Astrocyte (in vitro differentiated cells and primary cell): Measurements from ENCODE around the gene CDH13. TPM values are rescaled to one million over a fixed set of nuclear protein-coding genes. Genes with fewer than 3 reads are reported as not detected.

ENCODE experiments used
- DNase-seq: peaks from one replicate; pipeline ENCODE4 v3.0.0-alpha.2; 2010; ENCODE audit warnings: low read depth
- FAIRE-seq: peaks from 2 replicates; lab custom pipeline; 2011; peaks lifted over from hg19 to GRCh38; lab: Jason Lieb, UNC
- H2AFZ ChIP-seq: 2 replicates; pipeline ENCODE4 v1.6.0; 2012; ENCODE audit warnings: low read depth, low read length, inconsistent platforms
- H3K27ac ChIP-seq: 2 replicates; pipeline ENCODE4 v1.5.1; 2011; ENCODE audit warnings: low read depth, low read length, inconsistent platforms
- H3K27me3 ChIP-seq: 2 replicates; pipeline ENCODE4 v1.6.0; 2011; ENCODE audit warnings: low read length, inconsistent platforms; ENCODE audit not compliant: insufficient read depth
- H3K36me3 ChIP-seq: 2 replicates; pipeline ENCODE4 v1.5.1; 2011; ENCODE audit warnings: low read length, inconsistent platforms; ENCODE audit not compliant: insufficient read depth
- H3K4me1 ChIP-seq: 2 replicates; pipeline ENCODE4 v1.5.1; 2011; ENCODE audit warnings: low read length, inconsistent platforms; ENCODE audit not compliant: insufficient read depth
- H3K4me2 ChIP-seq: 2 replicates; pipeline ENCODE4 v1.6.0; 2012; ENCODE audit warnings: low read length, inconsistent platforms
- H3K4me3 ChIP-seq: 2 replicates; pipeline ENCODE4 v1.5.1; 2011; ENCODE audit warnings: low read depth, mild to moderate bottlenecking, low read length, inconsistent platforms; ENCODE audit not compliant: insufficient read depth
- H3K79me2 ChIP-seq: 2 replicates; pipeline ENCODE4 v1.6.0; 2012; ENCODE audit warnings: mild to moderate bottlenecking, low read length, inconsistent platforms; ENCODE audit not compliant: insufficient read depth
- H3K9ac ChIP-seq: 2 replicates; pipeline ENCODE4 v1.6.0; 2012; ENCODE audit warnings: mild to moderate bottlenecking, low read length, inconsistent platforms
- H3K9me3 ChIP-seq: 2 replicates; pipeline ENCODE4 v1.5.1; 2012; ENCODE audit warnings: low read depth, mild to moderate bottlenecking, low read length, inconsistent platforms; ENCODE audit not compliant: insufficient read depth
- H4K20me1 ChIP-seq: 2 replicates; pipeline ENCODE4 v1.6.0; 2012; ENCODE audit warnings: low read length, inconsistent platforms; ENCODE audit not compliant: insufficient read depth
- H3K27ac Mint-ChIP-seq: one replicate; pipeline ENCODE4 v1.8.0; 2021; ENCODE audit warnings: mild to moderate bottlenecking, mixed read lengths; ENCODE audit not compliant: unreplicated experiment
- H3K27me3 Mint-ChIP-seq: one replicate; pipeline ENCODE4 v1.8.0; 2021; ENCODE audit warnings: low read depth, mixed read lengths; ENCODE audit not compliant: unreplicated experiment
- H3K36me3 Mint-ChIP-seq: one replicate; pipeline ENCODE4 v1.8.0; 2021; ENCODE audit warnings: low read depth, mixed read lengths; ENCODE audit not compliant: unreplicated experiment
- H3K4me1 Mint-ChIP-seq: one replicate; pipeline ENCODE4 v1.8.0; 2021; ENCODE audit warnings: low read depth, mixed read lengths; ENCODE audit not compliant: unreplicated experiment
- H3K4me3 Mint-ChIP-seq: one replicate; pipeline ENCODE4 v1.8.0; 2021; ENCODE audit warnings: mild to moderate bottlenecking, moderate library complexity, mixed read lengths; ENCODE audit not compliant: unreplicated experiment
- H3K9me3 Mint-ChIP-seq: one replicate; pipeline ENCODE4 v1.8.0; 2021; ENCODE audit warnings: mild to moderate bottlenecking, mixed read lengths; ENCODE audit not compliant: unreplicated experiment
- CTCF ChIP-seq: IDR thresholded peaks from 2 replicates; pipeline ENCODE4 v1.5.1; 2011; ENCODE audit warnings: low read depth, mild to moderate bottlenecking, inconsistent platforms, low read length, moderate library complexity; ENCODE audit not compliant: insufficient read depth
- EZH2 ChIP-seq: IDR thresholded peaks from 2 replicates; pipeline ENCODE4 v1.6.1; 2012; ENCODE audit warnings: mild to moderate bottlenecking, low read length, inconsistent platforms; ENCODE audit not compliant: insufficient read depth
- total RNA-seq: library from RNA; stranded (reverse); gene quantifications from 2 replicates; pipeline ENCODE4 v1.2.1, GENCODE V29; 2021

CDH13 gene
- total RNA-seq, 1 donor from 2014 or later: 41.7 TPM

- Histone ChIP-seq H3K27me3 (no peaks in the 10 kb centered on the region), H2AFZ (no peak overlapping the region), H3K9me3 (no peaks in the 10 kb centered on the region), H3K4me2 (no peak overlapping the region), H3K4me3 (no peak overlapping the region), H3K9ac (no peak overlapping the region), H3K79me2 (peaks cover 16% of the 10 kb centered on the region), H3K27ac (no peak overlapping the region), H3K4me1 (peaks cover 13% of the 10 kb centered on the region), H4K20me1 (peaks cover 7% of the 10 kb centered on the region), H3K36me3 (no peaks in the 10 kb centered on the region)
- DNase-seq (no peak), FAIRE-seq (no peak)
- H3K9me3 Mint-ChIP-seq: peaks cover 4% of the 10 kb centered on the region
- H3K27me3 Mint-ChIP-seq: peaks cover 2% of the 10 kb centered on the region
- peaks cover 4% of the 10 kb centered on the region for H3K4me1 Mint-ChIP-seq
- no peak overlapping the region for H3K4me3 Mint-ChIP-seq
- no peak overlapping the region for H3K27ac Mint-ChIP-seq
- TF ChIP-seq EZH2 (no peak), CTCF (no peak)
- H3K36me3 Mint-ChIP-seq: peaks cover 3% of the 10 kb centered on the region
Observed at GRCh38 chr16:83804366-83804765, 1177.6 kb downstream of the CDH13 start.

- peaks cover 21% of the 10 kb centered on the region for H3K4me1 ChIP-seq
- peaks cover 2% of the 10 kb centered on the region for H3K27me3 Mint-ChIP-seq
- peaks cover 3% of the 10 kb centered on the region for H3K36me3 Mint-ChIP-seq
- no peak for TF ChIP-seq EZH2
- TF ChIP-seq CTCF: no peak
- no peak for DNase-seq
- H3K27ac ChIP-seq: no peak overlapping the region
- H3K36me3 ChIP-seq: no peaks in the 10 kb centered on the region
- peaks cover 15% of the 10 kb centered on the region for H4K20me1 ChIP-seq
- peaks cover 10% of the 10 kb centered on the region for H3K4me1 Mint-ChIP-seq
- peaks cover 4% of the 10 kb centered on the region for H3K9me3 Mint-ChIP-seq
- no peak overlapping the region for H3K4me3 Mint-ChIP-seq
- H3K79me2 ChIP-seq: peaks cover 30% of the 10 kb centered on the region
- no peak overlapping the region for H3K4me2 ChIP-seq
- no peak for FAIRE-seq
- no peak overlapping the region for H3K4me3 ChIP-seq
- no peaks in the 10 kb centered on the region for H3K27me3 ChIP-seq
- H3K9ac ChIP-seq: no peak overlapping the region
- no peak overlapping the region for H2AFZ ChIP-seq
- no peak overlapping the region for H3K27ac Mint-ChIP-seq
- H3K9me3 ChIP-seq: no peaks in the 10 kb centered on the region
Observed at GRCh38 chr16:83806036-83806435, 1179.3 kb downstream of the CDH13 start.

- Histone ChIP-seq H3K9ac (no peak overlapping the region), H2AFZ (no peak overlapping the region), H3K36me3 (peaks cover 2% of the 10 kb centered on the region), H3K79me2 (peaks cover 37% of the 10 kb centered on the region), H3K4me2 (no peak overlapping the region), H3K9me3 (no peaks in the 10 kb centered on the region), H3K27me3 (no peaks in the 10 kb centered on the region), H3K27ac (no peak overlapping the region), H3K4me1 (peaks cover 21% of the 10 kb centered on the region), H3K4me3 (no peak overlapping the region), H4K20me1 (peaks cover 18% of the 10 kb centered on the region)
- TF ChIP-seq CTCF (no peak), EZH2 (no peak)
- FAIRE-seq (no peak), DNase-seq (no peak)
- Mint-ChIP-seq H3K36me3 (peaks cover 7% of the 10 kb centered on the region), H3K4me3 (peak overlapping the region; percentile 98), H3K27me3 (peaks cover 2% of the 10 kb centered on the region), H3K27ac (no peak overlapping the region), H3K4me1 (peaks cover 14% of the 10 kb centered on the region), H3K9me3 (peaks cover 4% of the 10 kb centered on the region)
Observed at GRCh38 chr16:83806731-83807130, 1180.0 kb downstream of the CDH13 start.
